IMR-90 (cell line): ENCODE results near the gene APOBR. TPM values are rescaled to one million over a fixed set of nuclear protein-coding genes. Genes with fewer than 3 reads are reported as not detected.

Experiments
- ATAC-seq: fragments of 200-7000 bp; cut with Tn5 transposase; 2 replicates; pipeline ENCODE4 v1.9.1; 2020; ENCODE audit warnings: low read depth, mild to moderate bottlenecking, moderate library complexity
- BruUV-seq: library from RNA; stranded (reverse); fragments of 400-500 nt; replicated peaks from 2 replicates; lab custom pipeline; 2021; lab: Mats Ljungman, UMichigan
- CTCF ChIA-PET: fragments of 300-600 bp; formaldehyde crosslinking; extraction: SDS; loops from one replicate; lab custom pipeline; 2021; ENCODE audit warnings: antibody characterized with exemption; lab: Yijun Ruan, JAX
- POLR2A ChIA-PET: fragments of 300-600 bp; sonication (Branson Sonifier 250); formaldehyde crosslinking; loops from one replicate; lab custom pipeline; 2022; ENCODE audit warnings: antibody characterized with exemption; ENCODE audit not compliant: unreplicated experiment; lab: Charles Lee
- DNase-seq: peaks from one replicate; pipeline ENCODE4 v3.0.0; 2013
- H2AFZ ChIP-seq: replicated peaks from 2 replicates; pipeline ENCODE3; 2013; ENCODE audit warnings: low read length, mild to moderate bottlenecking; ENCODE audit not compliant: poor library complexity
- H2AK5ac ChIP-seq: 2 replicates; pipeline ENCODE4 v1.6.1; 2013; ENCODE audit warnings: low read depth, low read length, inconsistent platforms
- H2AK9ac ChIP-seq: replicated peaks from 2 replicates; pipeline ENCODE3; 2013; ENCODE audit warnings: mild to moderate bottlenecking, low read depth, low read length, moderate library complexity; ENCODE audit not compliant: poor library complexity
- H2BK120ac ChIP-seq: 2 replicates; pipeline ENCODE4 v1.6.1; 2013; ENCODE audit warnings: low read depth, low read length, inconsistent platforms
- H2BK15ac ChIP-seq: 3 replicates; pipeline ENCODE4 v1.6.1; 2013; ENCODE audit warnings: low read depth, low read length, inconsistent platforms
- H2BK20ac ChIP-seq: 2 replicates; pipeline ENCODE4 v1.6.1; 2013; ENCODE audit warnings: low read depth, mild to moderate bottlenecking, inconsistent platforms, low read length, moderate library complexity
- H2BK5ac ChIP-seq: 2 replicates; pipeline ENCODE4 v1.6.1; 2013; ENCODE audit warnings: mild to moderate bottlenecking, low read depth, low read length, inconsistent platforms; ENCODE audit not compliant: poor library complexity, severe bottlenecking
- H3K14ac ChIP-seq: replicated peaks from 2 replicates; pipeline ENCODE4 v1.6.1; 2013; ENCODE audit warnings: low read depth, low read length, inconsistent platforms
- H3K18ac ChIP-seq: 2 replicates; pipeline ENCODE4 v1.6.1; 2013; ENCODE audit warnings: low read depth, low read length, control low read depth
- H3K23ac ChIP-seq: 2 replicates; pipeline ENCODE4 v1.6.1; 2013; ENCODE audit warnings: low read depth, low read length, inconsistent platforms
- H3K27ac ChIP-seq: 2 replicates; pipeline ENCODE4 v1.5.1; 2013; ENCODE audit warnings: mild to moderate bottlenecking, control low read depth, low read length; ENCODE audit not compliant: insufficient read depth
- H3K27me3 ChIP-seq: 2 replicates; pipeline ENCODE4 v1.6.1; 2013; ENCODE audit warnings: low read length; ENCODE audit not compliant: control insufficient read depth, insufficient read depth
- H3K36me3 ChIP-seq: 2 replicates; pipeline ENCODE4 v1.6.1; 2013; ENCODE audit warnings: low read length, mixed read lengths; ENCODE audit not compliant: control insufficient read depth, insufficient read depth
- H3K4ac ChIP-seq: 2 replicates; pipeline ENCODE4 v1.6.1; 2013; ENCODE audit warnings: low read depth, low read length, inconsistent platforms
- H3K4me1 ChIP-seq: 2 replicates; pipeline ENCODE4 v1.6.1; 2013; ENCODE audit warnings: low read length, mixed read lengths; ENCODE audit not compliant: control insufficient read depth, insufficient read depth
- H3K4me2 ChIP-seq: 2 replicates; pipeline ENCODE4 v1.6.1; 2013; ENCODE audit warnings: low read depth, mild to moderate bottlenecking, control low read depth, low read length, moderate library complexity
- H3K4me3 ChIP-seq: 2 replicates; pipeline ENCODE4 v1.5.1; 2013; ENCODE audit warnings: low read depth, mild to moderate bottlenecking, control low read depth, low read length, moderate library complexity; ENCODE audit not compliant: insufficient read depth
- H3K56ac ChIP-seq: 2 replicates; pipeline ENCODE4 v1.6.1; 2013; ENCODE audit warnings: low read length, inconsistent platforms; ENCODE audit not compliant: insufficient read depth; ENCODE audit errors: extremely low read depth
- H3K79me1 ChIP-seq, 2 experiments: 2 replicates each; pipeline ENCODE4 v1.6.1; 2013; ENCODE audit warnings: low read length in 2 of 2, inconsistent platforms in 1 of 2, low read depth in 1 of 2
- H3K9ac ChIP-seq: 2 replicates; pipeline ENCODE4 v1.6.1; 2013; ENCODE audit warnings: low read depth, low read length, control low read depth
- H3K9me1 ChIP-seq: 2 replicates; pipeline ENCODE4 v1.6.1; 2013; ENCODE audit warnings: low read length, inconsistent platforms; ENCODE audit not compliant: insufficient read depth
- H3K9me3 ChIP-seq: 2 replicates; pipeline ENCODE4 v1.6.1; 2013; ENCODE audit warnings: low read length; ENCODE audit not compliant: control insufficient read depth, insufficient read depth
- H4K20me1 ChIP-seq: 2 replicates; pipeline ENCODE4 v1.6.1; 2013; ENCODE audit warnings: low read length, inconsistent platforms; ENCODE audit not compliant: insufficient read depth
- H4K5ac ChIP-seq: 2 replicates; pipeline ENCODE4 v1.6.1; 2013; ENCODE audit warnings: mild to moderate bottlenecking, low read depth, low read length, control low read depth
- H4K8ac ChIP-seq, 2 experiments: 2 replicates each; pipeline ENCODE4 v1.6.1; 2013; ENCODE audit warnings: low read depth in 2 of 2, low read length in 2 of 2, control low read depth in 1 of 2, inconsistent platforms in 1 of 2
- H4K91ac ChIP-seq: 2 replicates; pipeline ENCODE4 v1.6.1; 2013; ENCODE audit warnings: low read depth, low read length, inconsistent platforms; ENCODE audit not compliant: insufficient read depth
- CEBPB ChIP-seq: IDR thresholded peaks from 2 replicates; pipeline ENCODE4 v1.6.1; 2012; ENCODE audit warnings: low read depth, low read length, improper control_type of control experiment
- FOS ChIP-seq: fragments of 150-350 bp; IDR thresholded peaks from 2 replicates; pipeline ENCODE4 v1.6.1; 2016; ENCODE audit warnings: low read depth, low read length
- MAZ ChIP-seq: IDR thresholded peaks from 2 replicates; pipeline ENCODE4 v1.6.1; 2012; ENCODE audit warnings: low read depth, mild to moderate bottlenecking, low read length, improper control_type of control experiment, moderate library complexity, borderline replicate concordance
- MXI1 ChIP-seq: IDR thresholded peaks from 2 replicates; pipeline ENCODE4 v1.6.1; 2012; ENCODE audit warnings: low read depth, mild to moderate bottlenecking, low read length, moderate library complexity, borderline replicate concordance
- POLR2A ChIP-seq: IDR thresholded peaks from 2 replicates; pipeline ENCODE4 v1.6.1; 2012; ENCODE audit warnings: mild to moderate bottlenecking, low read depth, low read length
- RAD21 ChIP-seq: IDR thresholded peaks from 2 replicates; pipeline ENCODE4 v1.6.1; 2012; ENCODE audit warnings: low read length, improper control_type of control experiment
- RCOR1 ChIP-seq: IDR thresholded peaks from 2 replicates; pipeline ENCODE4 v1.6.1; 2012; ENCODE audit warnings: mild to moderate bottlenecking, low read length, improper control_type of control experiment; ENCODE audit not compliant: insufficient replicate concordance
- USF2 ChIP-seq: fragments of 150-350 bp; IDR thresholded peaks from 2 replicates; pipeline ENCODE4 v1.6.1; 2017; ENCODE audit warnings: mild to moderate bottlenecking, antibody characterized with exemption, low read length, low read depth
- WGBS, 2 experiments: methylation state at CpG; one replicate each; pipeline versions ENCODE4 v1.1.5 to v1.1.7; 2013; ENCODE audit warnings: missing lambda C conversion rate in 2 of 2; ENCODE audit not compliant: insufficient read length in 1 of 2; ENCODE audit errors: extremely low coverage in 2 of 2; 5-methylcytosine and 5-hydroxymethylcytosine counted together
- dilution Hi-C: fragments of 300-500 bp; cut with HindIII; formaldehyde crosslinking; loops from one replicate; pipeline ENCODE4 v1.14.3; 2018; ENCODE audit warnings: low sequenced_read_pairs; ENCODE audit not compliant: unreplicated experiment
- in situ Hi-C: fragments of 300-500 bp; cut with MboI; formaldehyde crosslinking; loops from 3 replicates; pipeline ENCODE4 v1.14.3; 2019; ENCODE audit warnings: low sequenced_read_pairs, inconsistent platforms, mixed read lengths
- intact Hi-C: fragments of 100-400 bp; cut with micrococcal nuclease; formaldehyde crosslinking; loops from 2 replicates; pipeline ENCODE4 v1.10.0; 2022
- polyA plus RNA-seq, 3 experiments: library from polyadenylated mRNA; depleted of rRNA; stranded (reverse); fragments of >200 nt; gene quantifications; 2 replicates each; pipeline ENCODE4 v1.2.3, GENCODE V29; 2012; ENCODE audit warnings: low replicate concordance in 1 of 3
- total RNA-seq: library from RNA; depleted of rRNA; stranded (reverse); fragments of >200 nt; gene quantifications from 2 replicates; pipeline ENCODE4 v1.2.3, GENCODE V29; 2012

APOBR gene
- total and polyA plus RNA-seq, 2 of the 4 experiments (the other 2 are of a cell fraction): not detected

- no peak overlapping the region for H4K8ac ChIP-seq
- H3K4me3 ChIP-seq: no peak overlapping the region
- no peak overlapping the region for H3K23ac ChIP-seq
- no peaks in the 10 kb centered on the region for H3K4me1 ChIP-seq
- no peak overlapping the region for H3K56ac ChIP-seq
- H4K20me1 ChIP-seq: no peaks in the 10 kb centered on the region
- H3K9ac ChIP-seq: no peak overlapping the region
- H3K36me3 ChIP-seq: no peaks in the 10 kb centered on the region
- H3K14ac ChIP-seq: no peak overlapping the region
- dilution Hi-C loops: no loop called here
- no peak for TF ChIP-seq POLR2A
- TF ChIP-seq MAZ: no peak
- no peak for TF ChIP-seq RAD21
- no peak for TF ChIP-seq CEBPB
- TF ChIP-seq FOS: no peak
- no peak for TF ChIP-seq USF2
- TF ChIP-seq RCOR1: no peak
- no peak for TF ChIP-seq MXI1
- BruUV-seq: no TSS peak
- 46% methylated on average over 3 of the region's 15 CpGs; no CpG with 5 or more reads in 1 of the 2 experiments for WGBS, 2 experiments
- H3K27ac ChIP-seq: no peak overlapping the region
- peaks cover 33% of the 10 kb centered on the region for H3K27me3 ChIP-seq
- no peak for ATAC-seq
- in situ Hi-C loops: no loop called here
- H3K79me1 ChIP-seq: no peaks in the 10 kb centered on the region
- no peak overlapping the region for H4K5ac ChIP-seq
- peaks cover 4% of the 10 kb centered on the region; the same call in 1 of the 2 replicates for H3K9me1 ChIP-seq
- intact Hi-C loops: no loop called here
- H2BK20ac ChIP-seq: no peak overlapping the region
- H2AK5ac ChIP-seq: no peak overlapping the region
- H2AFZ ChIP-seq: no peak overlapping the region
- no peak for DNase-seq
- H2BK120ac ChIP-seq: no peak overlapping the region
- H2BK15ac ChIP-seq: no peak overlapping the region
- H3K4ac ChIP-seq: no peak overlapping the region
- H3K4me2 ChIP-seq: no peak overlapping the region
- no peaks in the 10 kb centered on the region for H3K9me3 ChIP-seq
- ChIA-PET CTCF (no interaction called here), POLR2A (no interaction called here)
- no peak overlapping the region for H4K91ac ChIP-seq
- no peak overlapping the region for H2BK5ac ChIP-seq
- H2AK9ac ChIP-seq: no peak overlapping the region
- no peak overlapping the region for H3K18ac ChIP-seq
Observed at GRCh38 chr16:28498666-28499381, 4.4 kb downstream of the APOBR start.
